KMS-11 (cell line): ENCODE data around the gene MFSD6.

Experiments used
- H2AFZ ChIP-seq: fragments of 200-600 bp; sonication (generic); 2 replicates; pipeline ENCODE4 v1.6.1; 2016; ENCODE audit warnings: antibody characterized with exemption, mixed run types, low read depth
- H3K27ac ChIP-seq: fragments of 200-600 bp; sonication (generic); 2 replicates; pipeline ENCODE4 v1.6.1; 2016; ENCODE audit warnings: mild to moderate bottlenecking, mixed run types
- H3K27me3 ChIP-seq: fragments of 200-600 bp; sonication (generic); 2 replicates; pipeline ENCODE4 v1.6.1; 2017; ENCODE audit warnings: mild to moderate bottlenecking, low read depth, mixed run types, moderate library complexity; ENCODE audit not compliant: insufficient read depth
- H3K36me3 ChIP-seq: fragments of 200-600 bp; sonication (generic); 2 replicates; pipeline ENCODE4 v1.6.1; 2017; ENCODE audit warnings: mild to moderate bottlenecking, mixed run types; ENCODE audit not compliant: insufficient read depth
- H3K4me1 ChIP-seq: fragments of 200-600 bp; sonication (generic); 2 replicates; pipeline ENCODE4 v1.6.1; 2016; ENCODE audit warnings: mild to moderate bottlenecking, low read depth, mixed run types; ENCODE audit not compliant: poor library complexity, severe bottlenecking
- H3K4me2 ChIP-seq: fragments of 200-600 bp; sonication (generic); 2 replicates; pipeline ENCODE4 v1.7.0; 2016; ENCODE audit warnings: mild to moderate bottlenecking, mixed run types
- H3K4me3 ChIP-seq: fragments of 200-600 bp; sonication (generic); IDR thresholded peaks from 2 replicates; pipeline ENCODE4 v1.6.1; 2017; ENCODE audit warnings: low read depth, low read length, mixed read lengths; ENCODE audit not compliant: insufficient read depth
- H3K79me2 ChIP-seq: fragments of 200-600 bp; sonication (generic); 2 replicates; pipeline ENCODE4 v1.6.1; 2016; ENCODE audit warnings: low read depth, mixed run types; ENCODE audit not compliant: insufficient read depth
- H3K9ac ChIP-seq: fragments of 200-600 bp; sonication (generic); 2 replicates; pipeline ENCODE4 v1.6.1; 2016; ENCODE audit warnings: mild to moderate bottlenecking, mixed run types
- H4K20me1 ChIP-seq: fragments of 200-600 bp; sonication (generic); 2 replicates; pipeline ENCODE4 v1.6.1; 2016; ENCODE audit warnings: mild to moderate bottlenecking, mixed run types; ENCODE audit not compliant: insufficient read depth
- CTCF ChIP-seq: fragments of 200-600 bp; sonication (generic); conservative IDR thresholded peaks from 2 replicates; pipeline ENCODE4 v1.6.1; 2017; ENCODE audit warnings: low read depth, mild to moderate bottlenecking, antibody characterized with exemption, low read length, moderate library complexity, mixed read lengths

Gene MFSD6

GRCh38 chr2:190367091-190367490 is 41.1 kb upstream of the MFSD6 start:
- no peak for TF ChIP-seq CTCF
- no peaks in the 10 kb centered on the region for H4K20me1 ChIP-seq
- no peak overlapping the region for H2AFZ ChIP-seq
- no peak overlapping the region for H3K4me2 ChIP-seq
- H3K79me2 ChIP-seq, result no peaks in the 10 kb centered on the region
- no peak overlapping the region for H3K27ac ChIP-seq
- no peaks in the 10 kb centered on the region for H3K27me3 ChIP-seq
- H3K9ac ChIP-seq, result no peak overlapping the region
- no peak overlapping the region for H3K4me3 ChIP-seq
- H3K4me1 ChIP-seq, result no peaks in the 10 kb centered on the region
- H3K36me3 ChIP-seq, result no peaks in the 10 kb centered on the region

GRCh38 chr2:190369635-190370034 is 38.5 kb upstream of the MFSD6 start:
- Histone ChIP-seq H3K36me3 (no peaks in the 10 kb centered on the region), H3K4me2 (no peak overlapping the region)

GRCh38 chr2:190376083-190376482 is 32.1 kb upstream of the MFSD6 start:
- Histone ChIP-seq H3K4me3 (no peak overlapping the region), H4K20me1 (no peaks in the 10 kb centered on the region), H2AFZ (no peak overlapping the region), H3K27me3 (no peaks in the 10 kb centered on the region), H3K36me3 (no peaks in the 10 kb centered on the region), H3K4me1 (no peaks in the 10 kb centered on the region), H3K9ac (no peak overlapping the region), H3K4me2 (no peak overlapping the region), H3K79me2 (no peaks in the 10 kb centered on the region), H3K27ac (no peak overlapping the region)
- TF ChIP-seq CTCF, result no peak

More at GRCh38 chr2:190369635-190370034, 38.5 kb upstream of the MFSD6 start:
- H3K9ac ChIP-seq, result no peak overlapping the region
- no peaks in the 10 kb centered on the region for H4K20me1 ChIP-seq
- H3K4me1 ChIP-seq, result no peaks in the 10 kb centered on the region
- H3K27me3 ChIP-seq, result no peaks in the 10 kb centered on the region
- no peak for TF ChIP-seq CTCF
- H3K79me2 ChIP-seq, result no peaks in the 10 kb centered on the region
- H3K4me3 ChIP-seq, result no peak overlapping the region
- no peak overlapping the region for H2AFZ ChIP-seq
- no peak overlapping the region for H3K27ac ChIP-seq

GRCh38 chr2:190376591-190377245 is 31.4 kb upstream of the MFSD6 start:
- H3K36me3 ChIP-seq, result no peaks in the 10 kb centered on the region
- TF ChIP-seq CTCF, result no peak
- no peaks in the 10 kb centered on the region for H4K20me1 ChIP-seq
- H2AFZ ChIP-seq, result no peak overlapping the region
- no peak overlapping the region for H3K4me2 ChIP-seq
- no peaks in the 10 kb centered on the region for H3K4me1 ChIP-seq
- no peaks in the 10 kb centered on the region for H3K79me2 ChIP-seq
- no peak overlapping the region for H3K9ac ChIP-seq
- H3K27ac ChIP-seq, result no peak overlapping the region
- no peak overlapping the region for H3K4me3 ChIP-seq
- no peaks in the 10 kb centered on the region for H3K27me3 ChIP-seq
